ENCODE measurements around the gene PCDHGB1.
"Not testable (repeated sequence)": the region's sequence is repeated elsewhere in the genome, so short reads cannot be mapped to it uniquely, and the experiment has no call there.

PCDHGB1 gene

DNA sequence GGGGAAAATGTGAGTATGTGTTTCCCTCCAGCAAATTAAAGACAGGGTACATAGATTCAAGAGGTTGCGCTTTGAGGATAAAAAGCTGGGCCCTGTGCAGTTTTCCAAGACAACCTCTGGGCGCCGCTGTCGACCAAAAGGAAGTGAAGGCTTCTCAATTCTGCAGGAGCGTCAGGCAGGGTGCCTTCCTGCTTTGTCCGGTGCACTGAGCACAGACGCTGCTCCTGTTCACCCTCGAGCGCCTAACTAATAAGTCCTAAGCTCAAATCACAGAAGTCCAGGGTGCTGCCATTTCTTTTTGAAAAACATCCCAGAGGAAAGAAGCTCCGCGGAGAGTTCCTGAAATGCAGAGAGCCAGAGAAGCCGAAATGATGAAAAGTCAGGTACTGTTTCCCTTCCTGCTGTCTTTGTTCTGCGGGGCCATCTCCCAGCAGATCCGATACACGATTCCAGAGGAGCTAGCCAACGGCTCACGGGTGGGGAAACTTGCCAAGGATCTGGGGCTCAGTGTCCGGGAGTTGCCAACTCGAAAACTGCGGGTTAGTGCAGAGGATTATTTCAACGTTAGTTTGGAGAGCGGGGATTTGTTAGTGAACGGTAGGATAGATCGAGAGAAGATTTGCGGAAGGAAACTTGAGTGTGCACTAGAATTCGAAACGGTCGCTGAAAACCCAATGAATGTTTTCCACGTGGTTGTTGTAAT lies at the start of gene PCDHGB1:
TSS of gene PCDHGB1 (plus strand) at position 183 of the 703 bp plus-strand sequence. CDS start at position 345, 162 bp downstream.
- intact Hi-C loops (cut with DNase I), result no loop called here
- peak in 3 of 10 donors; percentile 33 to 35 (median 33) for DNase-seq

DNA sequence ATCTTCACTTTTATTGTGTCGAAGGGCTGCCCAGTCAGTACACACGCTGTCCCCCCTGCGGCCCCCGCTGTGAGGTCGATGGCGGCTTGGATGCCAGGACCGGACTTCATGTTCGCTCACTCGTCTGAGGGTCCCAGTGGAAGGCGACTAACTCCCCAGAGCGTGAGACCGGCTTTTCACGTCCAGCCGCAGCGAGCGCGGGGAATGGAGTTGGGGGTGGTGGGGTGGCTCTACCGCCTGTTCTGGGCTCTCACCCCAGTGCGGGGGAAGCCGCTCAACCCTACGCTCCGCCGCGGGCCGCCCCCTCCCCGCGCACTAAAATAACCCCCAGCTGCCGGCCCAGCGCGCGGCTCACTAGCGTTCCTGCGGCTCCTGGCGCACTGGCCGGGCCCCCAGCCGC lies 46.1 kb upstream of the PCDHGB1 start, which contains the start of gene SLC25A2:
TSS of gene SLC25A2 (minus strand) at position 294 of the 400 bp plus-strand sequence. CDS start at position 110, 184 bp downstream.
- no peak for DNase-seq

DNA sequence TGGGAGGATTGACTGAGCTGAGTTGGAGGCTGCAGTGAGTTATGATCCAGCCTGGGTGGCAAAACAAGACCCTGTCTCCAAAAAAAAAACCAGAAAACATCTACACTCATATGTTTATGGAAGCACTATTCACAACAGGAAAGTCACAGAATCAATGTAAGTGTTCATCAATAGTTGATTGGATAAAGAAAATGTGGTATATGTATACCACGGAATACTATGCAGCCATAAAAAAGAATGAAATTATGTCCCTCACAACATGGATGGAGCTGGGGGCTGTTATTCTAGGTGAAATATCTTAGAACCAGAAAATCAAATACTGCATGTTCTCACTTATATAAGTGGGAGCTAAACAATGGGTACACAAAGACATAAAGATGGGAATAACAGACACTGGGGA lies 43.3 kb upstream of the PCDHGB1 start:
- intact Hi-C loops (cut with DNase I), result no loop called here
- no peak for DNase-seq

More for the DNA sequence above, 46.1 kb upstream of the PCDHGB1 start, which contains the start of gene SLC25A2:
- intact Hi-C loops (cut with DNase I), result no loop called here

DNA sequence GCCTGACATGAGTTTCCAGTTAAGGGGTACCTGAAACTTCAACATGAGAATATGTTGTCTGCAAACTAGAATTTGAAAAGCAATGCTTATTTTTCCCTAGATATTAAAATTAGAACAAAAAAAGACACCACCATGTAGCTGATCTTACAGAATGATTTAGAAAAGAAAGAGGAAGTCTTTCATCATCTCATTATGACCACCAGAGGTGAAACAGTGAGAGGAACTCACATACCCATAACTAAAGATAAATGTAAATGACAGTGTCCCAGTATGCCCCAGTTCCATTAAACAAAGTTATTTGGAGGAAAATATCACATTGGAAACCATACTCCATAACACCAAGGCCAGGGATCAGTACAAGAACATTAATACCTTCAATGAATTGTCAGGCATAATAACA lies 36.2 kb upstream of the PCDHGB1 start:
- intact Hi-C loops (cut with DNase I), result no loop called here

DNA sequence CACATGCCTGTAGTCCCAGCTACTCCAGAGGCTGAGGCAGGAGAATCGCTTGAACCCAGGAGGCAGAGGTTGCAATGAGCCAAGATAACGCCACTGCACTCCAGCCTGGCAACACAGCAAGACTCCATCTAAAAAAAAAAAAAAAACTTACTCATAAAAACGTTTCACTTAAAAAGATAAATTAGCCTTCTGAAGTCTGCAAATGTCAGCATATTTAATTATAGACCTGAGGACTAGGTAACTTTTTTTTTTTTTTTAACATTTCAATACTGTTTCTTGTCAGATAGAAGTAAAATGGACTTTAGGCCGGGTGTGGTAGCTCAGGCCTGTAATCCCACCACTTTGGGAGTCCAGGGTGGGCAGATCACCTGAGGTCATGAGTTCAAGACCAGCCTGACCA lies 32.9 kb upstream of the PCDHGB1 start:
- intact Hi-C loops (cut with DNase I); DNase-seq: not testable (repeated sequence)

More for the DNA sequence above, 36.2 kb upstream of the PCDHGB1 start:
- DNase-seq, result no peak

DNA sequence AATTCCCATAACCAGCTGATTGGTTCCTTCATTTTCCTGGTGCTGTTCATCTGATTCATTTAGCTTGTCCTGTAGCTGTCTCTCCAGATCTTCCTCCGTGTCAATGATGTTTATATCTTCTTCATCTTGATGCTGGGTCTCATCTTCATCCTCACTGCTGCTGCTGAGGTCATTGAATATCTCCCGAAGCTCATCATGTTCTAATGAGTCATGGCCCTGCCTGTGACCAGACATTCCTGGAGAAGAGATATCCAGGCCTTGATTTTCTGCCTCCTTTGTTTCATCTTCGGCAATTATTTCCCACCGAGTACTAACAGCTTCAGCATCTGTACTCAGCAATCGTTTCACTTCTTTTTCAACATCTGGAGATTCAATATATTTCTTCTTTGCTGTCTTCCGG lies 30.7 kb upstream of the PCDHGB1 start:
- intact Hi-C loops (cut with DNase I), result no loop called here
- DNase-seq, result no peak

DNA sequence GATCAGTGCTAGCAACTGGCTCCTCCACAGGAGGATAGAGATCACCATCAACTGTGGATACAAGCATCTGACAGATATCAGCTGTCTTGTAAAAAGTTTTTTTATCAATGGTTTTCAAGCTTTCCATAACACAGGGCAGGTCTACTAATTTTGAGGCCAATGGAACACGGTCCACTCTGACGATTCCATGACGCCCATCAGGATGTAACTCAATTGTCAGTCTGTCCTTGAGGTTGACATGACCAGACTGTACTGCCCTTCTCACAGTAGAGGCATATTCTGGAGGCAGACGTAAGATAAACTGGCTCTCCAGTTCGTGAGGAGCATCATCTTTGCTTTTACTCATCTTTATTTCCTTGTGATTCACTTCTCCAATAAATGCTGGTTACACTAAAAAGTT lies 30.2 kb upstream of the PCDHGB1 start:
- DNase-seq, result no peak
- intact Hi-C loops (cut with DNase I), result loop anchor here (2.0 kb wide), 1 partner anchor 245 kb away; no protein-coding TSS in a partner anchor

DNA sequence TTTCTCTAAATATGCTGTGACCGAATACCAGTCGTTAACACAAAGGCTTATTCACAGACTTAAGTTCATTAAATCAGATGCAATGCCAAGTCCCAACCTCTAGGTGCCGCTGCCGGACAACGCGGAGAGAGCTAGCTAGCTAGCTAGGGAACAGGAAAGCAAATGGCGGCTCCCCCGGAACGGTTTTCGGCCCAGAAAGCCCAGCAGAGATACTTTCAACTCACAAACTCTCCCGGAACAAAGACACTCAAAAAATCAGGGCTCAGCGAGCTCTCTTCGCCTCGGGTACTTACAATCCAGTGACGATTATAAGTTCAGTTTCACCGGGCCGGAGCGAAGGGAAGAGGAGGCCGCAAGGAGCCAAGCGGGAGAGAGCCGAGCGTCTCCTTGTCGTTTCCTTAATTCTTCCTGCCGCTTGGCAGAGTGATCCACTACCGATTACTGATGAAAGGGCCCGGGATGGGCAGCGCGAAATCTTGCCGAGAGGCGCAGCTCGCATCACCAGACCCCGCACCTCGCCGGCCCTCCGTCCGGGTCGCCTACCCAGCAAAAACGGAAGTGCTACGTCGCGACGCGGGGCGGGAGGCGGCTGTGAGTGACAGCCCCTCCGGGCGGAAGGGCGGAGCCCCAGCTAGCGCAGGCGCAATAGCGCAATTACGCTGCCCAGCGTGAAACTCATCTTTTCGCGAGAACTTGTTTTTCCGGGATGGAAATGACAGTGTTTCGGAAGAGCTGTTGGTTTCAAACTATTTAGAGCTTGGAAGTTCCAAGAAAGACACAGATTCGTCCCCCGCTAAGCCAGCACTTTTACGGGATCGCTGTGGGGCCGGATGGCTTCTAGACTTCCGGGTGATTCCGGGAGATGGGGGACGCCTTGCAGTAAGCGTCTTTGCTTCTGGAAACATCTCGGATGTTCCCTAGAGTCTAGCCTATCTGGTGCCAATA lies 29.4 kb upstream of the PCDHGB1 start, which contains the start of gene TAF7:
TSS of gene TAF7 (minus strand) at position 560 of the 945 bp plus-strand sequence. CDS start 740 bp downstream, outside the sequence.
- DNase-seq, result peak; percentile 83 to 98 (median 88)
- intact Hi-C loops (cut with DNase I), result loop anchor here (2.0 kb wide), 1 partner anchor 244 kb away; no protein-coding TSS in a partner anchor

DNA sequence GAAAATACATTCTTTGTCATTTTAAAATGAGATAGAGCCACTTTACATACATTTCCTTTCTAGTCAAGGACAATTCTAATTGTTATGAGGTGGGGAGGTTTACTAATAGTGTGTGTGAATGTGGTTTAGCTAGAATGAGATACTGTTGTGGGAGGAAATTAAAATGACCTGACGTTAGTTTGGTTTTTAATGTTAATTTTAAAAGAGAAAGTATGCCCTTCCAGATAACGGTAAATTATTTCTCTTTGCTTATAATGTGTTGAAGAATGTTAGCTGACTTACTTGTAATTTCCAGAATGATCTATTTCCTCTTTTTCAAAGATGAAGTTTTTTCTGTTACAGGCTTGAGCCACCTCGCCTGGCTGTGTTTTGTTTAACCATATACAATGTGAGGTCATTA lies 27.6 kb upstream of the PCDHGB1 start:
- no peak for DNase-seq
- intact Hi-C loops (cut with DNase I), result no loop called here

DNA sequence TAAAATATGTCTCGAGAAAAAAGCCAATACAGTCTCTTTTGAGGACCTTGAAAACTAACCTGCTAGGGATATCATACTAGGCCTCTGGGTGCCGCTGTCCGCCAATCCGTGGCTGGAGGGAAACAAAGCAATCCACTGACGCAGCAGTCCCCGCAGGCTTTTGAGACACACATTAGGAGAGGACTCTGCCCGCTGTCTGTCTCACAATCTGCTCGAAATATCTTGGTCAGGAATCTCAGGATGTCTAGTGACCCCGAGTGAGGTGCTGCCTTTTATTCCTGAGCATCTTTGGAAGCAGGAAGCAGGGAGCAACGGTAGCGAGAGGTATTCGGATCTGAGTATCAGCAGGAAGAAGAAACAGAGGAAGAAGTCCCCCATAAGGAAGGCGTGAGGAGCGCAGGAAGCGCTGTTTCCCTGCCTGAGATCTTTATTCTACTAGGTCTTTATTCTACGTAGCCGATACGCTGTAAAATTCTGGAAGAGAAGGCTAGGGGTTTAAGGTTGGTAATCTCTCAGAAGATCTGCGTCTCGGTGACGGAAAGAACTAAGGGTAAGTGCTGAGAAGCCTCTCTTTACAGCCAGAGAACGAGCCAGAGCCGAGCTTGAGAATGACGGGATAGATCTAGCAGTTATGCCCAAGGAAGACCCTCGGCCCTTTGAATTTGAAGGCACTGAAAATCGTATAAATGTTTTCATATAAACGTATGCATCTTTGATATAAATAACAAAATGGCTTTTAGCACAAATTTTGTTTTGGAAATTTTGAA lies 23.6 kb upstream of the PCDHGB1 start:
- DNase-seq, result peak; percentile 22 to 95 (median 72)
- intact Hi-C loops (cut with DNase I), result loop anchor here (2.0 kb wide), 1 partner anchor 235 kb away; no protein-coding TSS in a partner anchor

DNA sequence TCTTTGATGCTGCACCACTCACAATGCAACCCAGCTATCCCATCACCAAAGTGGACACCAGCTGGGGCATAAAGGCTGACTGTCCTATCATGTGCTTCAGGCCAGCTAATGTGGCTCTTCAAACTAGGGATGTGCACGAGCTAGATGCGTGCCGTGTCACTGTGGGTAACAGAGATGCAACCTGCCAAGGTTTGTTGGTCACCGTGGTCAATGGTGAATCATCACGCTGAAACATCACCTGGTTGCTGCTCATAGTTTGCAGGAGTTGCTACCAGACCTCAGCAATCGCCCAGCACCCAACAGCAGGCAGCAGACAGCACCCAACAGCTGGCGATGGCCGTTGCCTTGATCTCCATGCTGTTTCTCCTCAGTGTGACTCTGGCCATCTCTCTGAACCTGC lies 21.7 kb upstream of the PCDHGB1 start:
- no peak for DNase-seq
- intact Hi-C loops (cut with DNase I), result no loop called here

DNA sequence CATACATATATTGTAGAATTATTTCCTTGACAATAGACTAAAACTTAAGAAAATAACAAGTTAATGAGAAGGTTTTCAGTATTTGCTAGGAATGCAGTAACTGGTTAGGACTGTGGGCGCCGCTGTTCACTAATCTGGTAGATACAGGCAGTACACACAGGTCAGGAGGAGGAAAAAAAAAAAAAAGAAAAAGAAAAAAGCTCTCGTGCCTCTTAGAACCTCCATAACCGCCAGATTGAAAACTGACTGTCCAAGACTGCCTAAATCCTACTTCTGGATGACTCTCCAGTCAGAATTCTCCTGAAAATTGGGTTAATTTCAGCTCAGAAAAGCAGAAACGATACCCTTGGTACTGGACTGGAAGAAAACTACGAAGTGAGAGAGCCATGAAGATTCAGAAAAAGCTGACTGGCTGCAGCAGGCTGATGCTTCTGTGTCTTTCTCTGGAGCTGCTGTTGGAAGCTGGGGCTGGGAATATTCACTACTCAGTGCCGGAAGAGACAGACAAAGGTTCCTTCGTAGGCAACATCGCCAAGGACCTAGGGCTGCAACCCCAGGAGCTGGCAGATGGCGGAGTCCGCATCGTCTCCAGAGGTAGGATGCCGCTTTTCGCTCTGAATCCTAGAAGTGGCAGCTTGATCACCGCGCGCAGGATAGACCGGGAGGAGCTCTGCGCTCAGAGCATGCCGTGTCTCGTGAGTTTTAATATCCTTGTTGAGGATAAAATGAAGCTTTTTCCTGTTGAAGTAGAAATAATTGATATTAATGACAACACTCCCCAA lies 19.4 kb upstream of the PCDHGB1 start, which contains the start of gene PCDHGA1:
TSS of gene PCDHGA1 (plus strand) at position 216 of the 782 bp plus-strand sequence.
- intact Hi-C loops (cut with DNase I), result no loop called here
- DNase-seq, result no peak

DNA sequence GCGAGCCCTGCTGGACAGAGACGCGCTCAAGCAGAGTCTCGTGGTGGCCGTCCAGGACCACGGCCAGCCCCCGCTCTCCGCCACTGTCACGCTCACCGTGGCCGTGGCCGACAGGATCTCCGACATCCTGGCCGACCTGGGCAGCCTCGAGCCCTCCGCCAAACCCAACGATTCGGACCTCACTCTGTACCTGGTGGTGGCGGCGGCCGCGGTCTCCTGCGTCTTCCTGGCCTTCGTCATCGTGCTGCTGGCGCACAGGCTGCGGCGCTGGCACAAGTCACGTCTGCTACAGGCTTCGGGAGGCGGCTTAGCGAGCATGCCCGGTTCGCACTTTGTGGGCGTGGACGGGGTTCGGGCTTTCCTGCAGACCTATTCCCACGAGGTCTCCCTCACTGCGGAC lies 17.3 kb upstream of the PCDHGB1 start:
- DNase-seq; intact Hi-C loops (cut with DNase I): not testable (repeated sequence)

DNA sequence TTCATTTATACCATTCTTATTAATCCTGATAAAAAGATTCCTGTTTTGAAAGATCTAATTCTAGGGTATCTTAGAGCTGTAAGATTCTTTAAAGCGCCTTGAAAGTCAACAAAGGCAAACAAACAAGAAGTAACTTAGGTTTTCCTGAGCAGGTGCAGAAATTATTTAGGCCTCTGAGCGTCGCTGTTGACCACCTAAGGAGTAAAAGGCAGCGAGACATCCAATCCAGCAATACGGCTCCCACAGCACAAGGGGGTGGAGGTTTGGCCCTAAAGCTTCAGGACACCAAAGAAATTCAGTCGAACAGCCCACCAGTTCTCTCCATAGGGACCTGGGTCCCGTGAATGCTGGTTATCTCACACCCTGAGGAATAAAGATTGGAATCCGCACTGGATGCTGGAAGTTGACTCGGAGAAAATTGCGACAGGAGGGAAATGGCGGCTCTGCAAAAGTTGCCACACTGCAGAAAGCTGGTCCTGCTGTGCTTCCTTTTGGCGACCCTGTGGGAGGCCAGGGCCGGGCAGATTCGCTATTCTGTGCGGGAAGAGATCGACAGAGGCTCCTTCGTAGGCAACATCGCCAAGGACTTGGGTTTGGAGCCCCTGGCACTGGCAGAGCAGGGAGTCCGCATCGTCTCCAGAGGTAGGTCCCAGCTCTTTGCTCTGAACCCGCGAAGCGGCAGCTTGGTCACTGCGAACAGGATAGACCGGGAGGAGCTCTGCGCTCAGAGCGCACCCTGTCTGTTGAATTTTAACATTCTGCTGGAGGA lies 11.2 kb upstream of the PCDHGB1 start, which contains the start of gene PCDHGA2:
TSS of gene PCDHGA2 (plus strand) at position 223 of the 769 bp plus-strand sequence.
- intact Hi-C loops (cut with DNase I), result no loop called here
- no peak for DNase-seq

DNA sequence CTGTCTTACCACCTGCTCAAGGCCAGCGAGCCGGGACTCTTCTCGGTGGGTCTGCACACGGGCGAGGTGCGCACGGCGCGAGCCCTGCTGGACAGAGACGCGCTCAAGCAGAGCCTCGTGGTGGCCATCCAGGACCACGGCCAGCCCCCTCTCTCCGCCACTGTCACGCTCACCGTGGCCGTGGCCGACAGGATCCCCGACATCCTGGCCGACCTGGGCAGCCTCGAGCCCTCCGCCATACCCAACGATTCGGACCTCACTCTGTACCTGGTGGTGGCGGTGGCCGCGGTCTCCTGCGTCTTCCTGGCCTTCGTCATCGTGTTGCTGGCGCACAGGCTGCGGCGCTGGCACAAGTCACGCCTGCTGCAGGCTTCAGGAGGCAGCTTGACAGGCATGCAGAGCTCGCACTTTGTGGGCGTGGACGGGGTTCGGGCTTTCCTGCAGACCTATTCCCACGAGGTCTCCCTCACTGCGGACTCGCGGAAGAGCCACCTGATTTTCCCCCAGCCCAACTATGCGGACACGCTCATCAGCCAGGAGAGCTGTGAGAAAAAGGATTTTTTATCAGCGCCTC lies 9.0 kb upstream of the PCDHGB1 start:
- intact Hi-C loops (cut with DNase I), result not testable (repeated sequence)

DNA sequence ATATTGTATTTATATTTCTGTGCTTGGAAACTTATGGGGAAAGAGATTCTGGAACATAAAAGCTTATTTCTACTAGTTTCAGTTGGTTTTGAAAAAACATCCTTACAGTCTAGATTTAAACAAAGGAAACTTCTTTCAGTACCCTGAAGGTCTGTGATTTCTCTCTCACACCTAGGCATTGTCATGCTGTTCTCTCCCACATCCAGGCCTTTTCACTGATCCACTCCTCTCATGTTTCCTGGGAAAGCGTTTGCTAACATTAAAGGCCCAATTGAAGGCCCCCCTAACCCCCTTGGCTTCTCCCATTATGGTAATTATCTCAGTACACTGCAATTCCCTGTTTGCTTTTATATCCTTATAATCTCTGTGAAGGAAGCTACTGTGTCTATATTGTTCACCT lies 7.1 kb upstream of the PCDHGB1 start:
- intact Hi-C loops (cut with DNase I), result no loop called here
- no peak for DNase-seq

More for the DNA sequence above, 9.0 kb upstream of the PCDHGB1 start:
- DNase-seq, result not testable (repeated sequence)

DNA sequence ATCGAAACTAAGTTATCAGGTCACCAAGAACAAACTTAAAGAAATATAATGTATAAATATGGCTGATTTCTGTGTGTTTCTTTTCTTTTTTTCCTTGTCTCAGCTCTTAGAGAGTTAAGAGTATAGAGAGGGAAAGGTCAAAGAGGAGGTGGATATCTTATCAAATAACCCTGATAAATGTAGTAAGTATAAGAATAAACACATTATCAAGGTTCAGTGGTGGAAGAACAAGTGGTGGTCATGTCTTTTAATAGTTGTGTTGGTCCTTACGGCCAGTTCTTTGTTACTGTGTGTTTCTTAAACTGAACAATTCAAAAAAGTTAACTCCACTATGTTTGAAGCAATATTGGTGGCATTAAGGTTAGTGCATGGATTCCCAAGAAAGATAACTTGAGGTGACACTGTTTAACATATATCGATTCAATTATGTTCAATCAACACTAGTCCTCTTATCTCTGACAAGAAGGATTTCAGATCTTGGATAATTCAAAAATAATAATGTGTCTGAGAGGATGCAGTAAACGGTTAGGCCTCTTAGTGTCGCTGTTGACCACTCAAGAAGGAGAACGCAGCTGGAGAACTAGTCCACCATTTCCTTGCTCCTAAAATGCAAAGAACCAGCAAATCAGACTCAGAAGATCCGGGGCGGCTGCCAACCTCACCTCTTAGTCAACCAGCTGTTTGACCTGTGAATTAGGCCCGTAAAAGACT lies 6.5 kb upstream of the PCDHGB1 start, which contains the start of gene PCDHGA3:
TSS of gene PCDHGA3 (plus strand) at position 588 of the 711 bp plus-strand sequence. CDS start 205 bp downstream, outside the sequence.
- intact Hi-C loops (cut with DNase I), result no loop called here
- no peak for DNase-seq
